Measurements from ENCODE around the gene MSI2.

The MSI2 gene

GRCh38 chr17:57317079-57317478, 60.8 kb downstream of the MSI2 start:
- no peak for DNase-seq (ENCODE audit: low read depth in 2 of 2)

GRCh38 chr17:57318913-57319312, 62.6 kb downstream of the MSI2 start:
- no peak for DNase-seq (ENCODE audit: low read depth in 2 of 2)

GRCh38 chr17:57319806-57320205, 63.5 kb downstream of the MSI2 start:
- no peak for DNase-seq (ENCODE audit: low read depth in 2 of 2)

- DNase-seq (ENCODE audit: low read depth in 2 of 2), result no peak
Observed at GRCh38 chr17:57323391-57323790, 67.1 kb downstream of the MSI2 start.

- DNase-seq (ENCODE audit: low read depth in 2 of 2), result no peak
Observed at GRCh38 chr17:57324060-57324459, 67.7 kb downstream of the MSI2 start.

GRCh38 chr17:57324631-57325030, 68.3 kb downstream of the MSI2 start:
- DNase-seq (ENCODE audit: low read depth in 2 of 2), result no peak

- DNase-seq (ENCODE audit: low read depth in 2 of 2), result no peak
Observed at GRCh38 chr17:57326336-57326735, 70.0 kb downstream of the MSI2 start.

- no peak for DNase-seq (ENCODE audit: low read depth in 2 of 2)
Observed at GRCh38 chr17:57326764-57327163, 70.4 kb downstream of the MSI2 start.

GRCh38 chr17:57327176-57327970, 71.0 kb downstream of the MSI2 start:
- no peak for DNase-seq (ENCODE audit: low read depth in 2 of 2)

- no peak for DNase-seq (ENCODE audit: low read depth in 2 of 2)
Observed at GRCh38 chr17:57328109-57328882, 72.0 kb downstream of the MSI2 start.

- no peak for DNase-seq (ENCODE audit: low read depth in 2 of 2)
Observed at GRCh38 chr17:57329380-57330214, 73.3 kb downstream of the MSI2 start.

GRCh38 chr17:57330587-57330986, 74.3 kb downstream of the MSI2 start:
- DNase-seq (ENCODE audit: low read depth in 2 of 2), result no peak

GRCh38 chr17:57331423-57331822, 75.1 kb downstream of the MSI2 start:
- no peak for DNase-seq (ENCODE audit: low read depth in 2 of 2)

- DNase-seq (ENCODE audit: low read depth in 2 of 2), result no peak
Observed at GRCh38 chr17:57332501-57332900, 76.2 kb downstream of the MSI2 start.

GRCh38 chr17:57335195-57335792, 79.0 kb downstream of the MSI2 start:
- DNase-seq (ENCODE audit: low read depth in 2 of 2), result no peak

GRCh38 chr17:57337390-57337789, 81.1 kb downstream of the MSI2 start:
- no peak for DNase-seq (ENCODE audit: low read depth in 2 of 2)

- DNase-seq (ENCODE audit: low read depth in 2 of 2), result no peak
Observed at GRCh38 chr17:57338257-57338914, 82.1 kb downstream of the MSI2 start.

- no peak for DNase-seq (ENCODE audit: low read depth in 2 of 2)
Observed at GRCh38 chr17:57340160-57340981, 84.0 kb downstream of the MSI2 start.

GRCh38 chr17:57341611-57342540, 85.6 kb downstream of the MSI2 start:
- DNase-seq (ENCODE audit: low read depth in 2 of 2), result no peak
